GM23338 (cell line): ENCODE measurements around the gene F2RL3.

Source experiments
- CREB1 ChIP-seq: fragments of 250-450 bp; sonication (Bioruptor Pico); IDR thresholded peaks from 2 replicates; pipeline ENCODE4 v1.5.0; 2020; ENCODE audit warnings: low read depth, mild to moderate bottlenecking, moderate library complexity
- CTCF ChIP-seq, 2 experiments: fragments of 200-600 bp in 1 of 2; sonication (generic) in 1 of 2; conservative IDR thresholded peaks; 2 replicates each; pipeline versions ENCODE4 v1.5.1 to v1.6.1; 2016 to 2017; ENCODE audit warnings: antibody characterized with exemption in 2 of 2, low read depth in 2 of 2, mild to moderate bottlenecking in 2 of 2, moderate library complexity in 1 of 2
- ETS1 ChIP-seq: IDR thresholded peaks from 2 replicates; pipeline ENCODE4 v1.6.1; 2016; ENCODE audit warnings: antibody characterized with exemption
- EZH2 ChIP-seq: fragments of 200-600 bp; sonication (generic); IDR thresholded peaks from one replicate; pipeline ENCODE4 v1.8.0; 2017; ENCODE audit warnings: antibody characterized with exemption, mild to moderate bottlenecking, low read depth; ENCODE audit not compliant: unreplicated experiment
- EZH2phosphoT487 ChIP-seq: fragments of 200-600 bp; sonication (generic); IDR thresholded peaks from one replicate; pipeline ENCODE4 v1.8.1; 2018; ENCODE audit warnings: antibody characterized with exemption; ENCODE audit not compliant: unreplicated experiment
- JUNB ChIP-seq: IDR thresholded peaks from one replicate; pipeline ENCODE4 v1.6.1; 2016; ENCODE audit warnings: antibody characterized with exemption; ENCODE audit not compliant: unreplicated experiment
- POLR2AphosphoS5 ChIP-seq: IDR thresholded peaks from 2 replicates; pipeline ENCODE4 v1.6.1; 2016; ENCODE audit warnings: antibody characterized with exemption, low read depth
- REST ChIP-seq: IDR thresholded peaks from one replicate; pipeline ENCODE4 v1.6.1; 2018; ENCODE audit warnings: antibody characterized with exemption; ENCODE audit not compliant: unreplicated experiment
- STAT1 ChIP-seq: IDR thresholded peaks from one replicate; pipeline ENCODE4 v1.6.1; 2016; ENCODE audit warnings: antibody characterized with exemption; ENCODE audit not compliant: unreplicated experiment
- ZNF114 ChIP-seq: fragments of 250-450 bp; sonication (Bioruptor Pico); IDR thresholded peaks from 2 replicates; pipeline ENCODE4 v1.5.0; 2020; ENCODE audit warnings: mild to moderate bottlenecking, moderate library complexity
- ZNF331 ChIP-seq: fragments of 250-450 bp; sonication (Bioruptor Pico); IDR thresholded peaks from 2 replicates; pipeline ENCODE4 v1.5.0; 2020; ENCODE audit warnings: low read depth, mild to moderate bottlenecking, moderate library complexity
- ZNF462 ChIP-seq: fragments of 250-450 bp; sonication (Bioruptor Pico); IDR thresholded peaks from 2 replicates; pipeline ENCODE4 v1.5.0; 2020; ENCODE audit warnings: mild to moderate bottlenecking, moderate library complexity

- TF ChIP-seq JUNB (no peak), EZH2phosphoT487 (no peak), CTCF (conservative IDR thresholded peaks at IDR 0.05; ENCODE audit: low read depth in 2 of 2) (no peak), CREB1 (CRISPR knock-in tag) (no peak), EZH2 (no peak), ETS1 (no peak), STAT1 (no peak), POLR2AphosphoS5 (no peak), ZNF114 (CRISPR knock-in tag) (no peak), REST (no peak), ZNF331 (no peak), ZNF462 (CRISPR knock-in tag) (no peak)
These were observed 34.1 kb downstream of the F2RL3 start for GRCh38 chr19:16922949-16923348.
